G401.6 (cell line): ENCODE measurements around the gene MAGEB17.

Experiments used
- FAIRE-seq: peaks from 2 replicates; lab custom pipeline; 2012; peaks lifted over from hg19 to GRCh38; lab: Jason Lieb, UNC

Gene MAGEB17

GRCh38 chrX:16210061-16210460 is 42.8 kb downstream of the MAGEB17 start:
- FAIRE-seq = no peak

DNA sequence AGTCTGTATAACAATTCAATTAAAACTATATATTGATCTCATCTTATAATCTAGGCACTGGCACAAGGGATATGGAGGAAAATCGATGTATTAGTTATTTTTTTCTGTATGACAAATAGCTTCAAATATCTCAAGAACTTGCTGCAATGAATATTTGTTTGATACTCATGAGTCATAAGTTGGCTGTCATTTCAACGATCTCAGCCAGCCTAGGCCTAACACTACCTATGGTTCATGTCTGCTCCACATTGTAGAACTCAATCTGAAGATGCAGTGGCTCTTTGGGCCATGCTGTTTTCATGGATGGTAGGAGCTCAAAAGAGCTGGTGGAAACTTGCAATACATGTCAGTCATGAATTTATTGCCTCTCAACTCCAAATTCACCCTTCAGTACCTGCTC is 44.7 kb downstream of the MAGEB17 start:
- no peak for FAIRE-seq

DNA sequence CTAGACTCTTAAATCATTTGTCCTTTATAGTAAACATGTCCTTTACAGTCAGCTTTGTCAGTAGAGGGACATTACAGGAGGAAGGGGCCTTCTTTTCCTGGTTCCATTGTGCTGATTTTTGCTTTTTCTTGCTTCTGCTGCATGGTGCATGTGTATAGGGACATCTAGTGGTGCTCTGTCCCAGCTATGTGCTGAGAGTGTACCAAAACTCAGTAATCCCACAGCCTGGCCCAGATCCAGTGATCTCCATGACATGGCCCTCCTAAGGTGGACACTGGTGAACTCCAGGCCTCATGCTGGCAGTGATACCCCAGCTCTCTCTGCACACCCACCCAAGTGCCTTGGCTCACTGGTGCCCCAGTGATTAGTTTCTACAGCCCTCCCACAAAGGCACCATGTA is 45.2 kb downstream of the MAGEB17 start:
- FAIRE-seq = no peak

- FAIRE-seq = no peak
Observed at GRCh38 chrX:16213961-16214360, 46.7 kb downstream of the MAGEB17 start.

- no peak for FAIRE-seq
Observed at GRCh38 chrX:16215660-16216059, 48.4 kb downstream of the MAGEB17 start.
